Type B pancreatic cell (in vitro differentiated cells): ENCODE results near the gene ACAA1. TPM values are rescaled to one million over a fixed set of nuclear protein-coding genes. Genes with fewer than 3 reads are reported as not detected.

Experiments
- DNase-seq: peaks from one replicate; pipeline ENCODE4 v3.0.0; 2021; ENCODE audit warnings: mixed read lengths; ENCODE audit not compliant: unreplicated experiment; ENCODE audit errors: extremely low spot score
- H3K27ac Mint-ChIP-seq: 2 replicates; pipeline ENCODE4 v1.8.0; 2021; ENCODE audit warnings: mild to moderate bottlenecking, mixed read lengths
- H3K27me3 Mint-ChIP-seq: 2 replicates; pipeline ENCODE4 v1.8.0; 2021; ENCODE audit warnings: mixed read lengths
- H3K36me3 Mint-ChIP-seq: 2 replicates; pipeline ENCODE4 v1.8.0; 2021; ENCODE audit warnings: mixed read lengths
- H3K4me1 Mint-ChIP-seq: one replicate; pipeline ENCODE4 v1.8.0; 2021; ENCODE audit warnings: mixed read lengths; ENCODE audit not compliant: unreplicated experiment
- H3K4me3 Mint-ChIP-seq: 2 replicates; pipeline ENCODE4 v1.8.0; 2021; ENCODE audit warnings: mild to moderate bottlenecking, mixed read lengths
- H3K9me3 Mint-ChIP-seq: 2 replicates; pipeline ENCODE4 v1.8.0; 2021; ENCODE audit warnings: mixed read lengths
- CTCF ChIP-seq: fragments of 200-600 bp; sonication (generic); conservative IDR thresholded peaks from 2 replicates; pipeline ENCODE4 v1.5.0; 2021; ENCODE audit warnings: antibody characterized with exemption, mild to moderate bottlenecking
- total RNA-seq: library from RNA; stranded (reverse); gene quantifications from 2 replicates; pipeline ENCODE4 v1.2.1, GENCODE V29; 2021; ENCODE audit warnings: low replicate concordance

Gene ACAA1
- total RNA-seq, 1 donor from 2014 or later, result 81.2 TPM

- Mint-ChIP-seq H3K36me3 (peaks cover 3% of the 10 kb centered on the region), H3K9me3 (no peaks in the 10 kb centered on the region), H3K4me1 (no peaks in the 10 kb centered on the region), H3K27me3 (peaks cover 6% of the 10 kb centered on the region), H3K27ac (no peak overlapping the region), H3K4me3 (no peak overlapping the region)
- no peak for DNase-seq
- TF ChIP-seq CTCF, result peak; percentile 74
These were observed 19.0 kb downstream of the ACAA1 start for GRCh38 chr3:38117748-38118420.

DNA sequence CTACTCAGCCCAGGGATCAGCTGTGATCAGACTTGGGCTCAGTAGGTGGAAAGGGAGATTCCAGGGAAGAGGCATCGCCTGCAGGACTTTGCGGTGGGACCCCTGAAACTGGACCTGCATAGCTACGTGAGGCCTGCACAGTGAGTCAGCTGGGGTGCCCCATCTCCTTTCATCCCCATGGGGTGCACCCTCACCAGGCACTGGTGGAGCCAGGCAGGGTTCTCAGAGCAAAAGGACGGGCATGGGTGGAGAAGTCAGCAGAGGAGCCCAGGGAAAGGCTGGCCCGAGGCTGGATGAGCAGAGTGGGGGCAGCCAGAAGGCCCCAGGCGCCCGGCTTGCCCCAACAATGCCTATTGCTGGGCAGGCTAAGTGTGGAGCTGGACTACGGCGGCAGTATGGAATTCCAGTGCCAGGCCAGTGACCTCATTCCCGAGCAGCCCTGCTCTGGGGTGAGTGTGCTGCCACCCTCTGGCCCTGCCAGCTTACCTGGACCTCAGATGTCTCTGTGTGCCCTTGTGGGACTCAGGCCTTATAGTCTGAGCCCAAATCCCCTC lies 19.7 kb downstream of the ACAA1 start:
- Mint-ChIP-seq H3K4me1 (no peaks in the 10 kb centered on the region), H3K4me3 (no peak overlapping the region)

GRCh38 chr3:38116471-38117162 lies 20.3 kb downstream of the ACAA1 start:
- no peak for DNase-seq
- Mint-ChIP-seq H3K36me3 (no peaks in the 10 kb centered on the region), H3K27me3 (peaks cover 6% of the 10 kb centered on the region)

More for the DNA sequence above, 19.7 kb downstream of the ACAA1 start:
- Mint-ChIP-seq H3K9me3 (no peaks in the 10 kb centered on the region), H3K27me3 (peaks cover 6% of the 10 kb centered on the region), H3K36me3 (no peaks in the 10 kb centered on the region), H3K27ac (no peak overlapping the region)
- DNase-seq, result no peak
- no peak for TF ChIP-seq CTCF

GRCh38 chr3:38115645-38116427 lies 21.1 kb downstream of the ACAA1 start:
- Mint-ChIP-seq H3K27ac (peak overlapping the region; percentile 32), H3K9me3 (no peaks in the 10 kb centered on the region), H3K27me3 (peaks cover 6% of the 10 kb centered on the region), H3K36me3 (no peaks in the 10 kb centered on the region), H3K4me1 (no peaks in the 10 kb centered on the region), H3K4me3 (no peak overlapping the region)
- no peak for DNase-seq
- TF ChIP-seq CTCF, result no peak

More at GRCh38 chr3:38116471-38117162, 20.3 kb downstream of the ACAA1 start:
- no peak for TF ChIP-seq CTCF
- no peaks in the 10 kb centered on the region for H3K9me3 Mint-ChIP-seq
- H3K4me3 Mint-ChIP-seq, result no peak overlapping the region
- H3K4me1 Mint-ChIP-seq, result no peaks in the 10 kb centered on the region
- H3K27ac Mint-ChIP-seq, result no peak overlapping the region

- no peaks in the 10 kb centered on the region for H3K4me1 Mint-ChIP-seq
- DNase-seq, result no peak
- H3K27me3 Mint-ChIP-seq, result peaks cover 6% of the 10 kb centered on the region
- H3K36me3 Mint-ChIP-seq, result no peaks in the 10 kb centered on the region
- TF ChIP-seq CTCF, result no peak
- H3K4me3 Mint-ChIP-seq, result no peak overlapping the region
- peak overlapping the region; percentile 32 for H3K27ac Mint-ChIP-seq
- H3K9me3 Mint-ChIP-seq, result no peaks in the 10 kb centered on the region
These were observed 21.9 kb downstream of the ACAA1 start for GRCh38 chr3:38114875-38115644.
